ENCODE measurements around the gene NAP1L1.

NAP1L1 gene

DNA sequence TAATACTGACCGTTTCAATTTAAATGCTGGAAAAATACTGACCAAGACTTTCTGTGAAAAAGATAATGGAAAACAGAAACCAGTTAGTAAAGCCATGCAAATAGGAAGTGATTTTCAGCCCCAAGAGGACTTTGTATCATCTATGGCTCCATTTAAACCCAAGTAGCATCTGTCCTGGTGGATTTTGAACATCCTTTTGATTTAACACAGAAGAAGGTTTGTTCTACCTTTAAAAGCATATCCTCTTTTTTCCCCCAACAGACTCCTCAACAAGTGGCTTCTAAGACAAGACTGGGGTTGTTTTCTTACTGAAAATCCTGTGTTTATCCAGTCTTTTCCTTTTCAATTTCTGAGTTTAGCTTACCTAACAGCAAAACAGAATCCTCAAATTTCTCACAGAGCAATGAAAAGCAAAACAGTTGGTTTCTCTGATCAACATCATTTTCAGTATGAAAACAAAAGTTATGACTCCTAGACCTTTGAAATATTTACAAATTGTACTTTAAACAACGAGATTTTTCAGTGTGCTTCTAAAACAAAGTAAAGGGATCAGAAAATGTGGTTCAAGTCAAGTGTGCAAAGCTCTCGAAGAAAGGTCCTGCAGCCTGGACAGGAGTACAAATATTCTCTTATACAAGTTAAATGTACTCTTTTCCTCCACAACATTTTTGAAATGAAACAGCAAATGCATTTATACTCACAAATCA lies 55.8 kb downstream of the NAP1L1 start:
- TF ChIP-seq, protein P1, sequence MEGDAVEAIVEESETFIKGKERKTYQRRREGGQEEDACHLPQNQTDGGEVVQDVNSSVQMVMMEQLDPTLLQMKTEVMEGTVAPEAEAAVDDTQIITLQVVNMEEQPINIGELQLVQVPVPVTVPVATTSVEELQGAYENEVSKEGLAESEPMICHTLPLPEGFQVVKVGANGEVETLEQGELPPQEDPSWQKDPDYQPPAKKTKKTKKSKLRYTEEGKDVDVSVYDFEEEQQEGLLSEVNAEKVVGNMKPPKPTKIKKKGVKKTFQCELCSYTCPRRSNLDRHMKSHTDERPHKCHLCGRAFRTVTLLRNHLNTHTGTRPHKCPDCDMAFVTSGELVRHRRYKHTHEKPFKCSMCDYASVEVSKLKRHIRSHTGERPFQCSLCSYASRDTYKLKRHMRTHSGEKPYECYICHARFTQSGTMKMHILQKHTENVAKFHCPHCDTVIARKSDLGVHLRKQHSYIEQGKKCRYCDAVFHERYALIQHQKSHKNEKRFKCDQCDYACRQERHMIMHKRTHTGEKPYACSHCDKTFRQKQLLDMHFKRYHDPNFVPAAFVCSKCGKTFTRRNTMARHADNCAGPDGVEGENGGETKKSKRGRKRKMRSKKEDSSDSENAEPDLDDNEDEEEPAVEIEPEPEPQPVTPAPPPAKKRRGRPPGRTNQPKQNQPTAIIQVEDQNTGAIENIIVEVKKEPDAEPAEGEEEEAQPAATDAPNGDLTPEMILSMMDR (IDR thresholded peaks at IDR 0.05) = no peak
- peak overlapping the region; percentile 78 for H3K4me3 ChIP-seq
- H3K27ac ChIP-seq = peak overlapping the region in 1 of 2 donors; percentile 18
- DNase-seq (ENCODE audit: low spot score) = no peak

DNA sequence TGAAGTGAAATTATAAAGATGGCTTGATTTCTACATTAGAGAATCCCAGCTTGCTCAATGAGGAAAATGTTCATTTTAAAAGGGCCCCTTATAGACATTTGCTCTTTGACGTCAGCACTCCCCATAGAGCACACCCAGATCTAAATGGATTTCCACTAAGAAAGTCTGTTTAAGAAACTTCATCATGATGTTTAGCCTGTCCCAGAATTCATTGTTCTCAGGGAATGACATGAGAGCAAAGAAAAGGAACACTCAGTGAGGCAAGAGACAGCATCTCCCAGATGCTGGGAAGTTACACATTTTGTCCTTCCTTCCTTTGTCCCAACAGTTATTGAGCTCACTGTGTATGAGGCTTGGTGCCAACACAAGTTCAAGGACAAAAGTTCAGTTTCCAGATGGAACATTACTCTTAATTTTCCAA lies 57.8 kb downstream of the NAP1L1 start:
- no peak overlapping the region for H3K27ac ChIP-seq
- no peak overlapping the region for H3K4me3 ChIP-seq
- TF ChIP-seq, protein P1 (IDR thresholded peaks at IDR 0.05) = no peak
- DNase-seq (ENCODE audit: low spot score) = no peak

DNA sequence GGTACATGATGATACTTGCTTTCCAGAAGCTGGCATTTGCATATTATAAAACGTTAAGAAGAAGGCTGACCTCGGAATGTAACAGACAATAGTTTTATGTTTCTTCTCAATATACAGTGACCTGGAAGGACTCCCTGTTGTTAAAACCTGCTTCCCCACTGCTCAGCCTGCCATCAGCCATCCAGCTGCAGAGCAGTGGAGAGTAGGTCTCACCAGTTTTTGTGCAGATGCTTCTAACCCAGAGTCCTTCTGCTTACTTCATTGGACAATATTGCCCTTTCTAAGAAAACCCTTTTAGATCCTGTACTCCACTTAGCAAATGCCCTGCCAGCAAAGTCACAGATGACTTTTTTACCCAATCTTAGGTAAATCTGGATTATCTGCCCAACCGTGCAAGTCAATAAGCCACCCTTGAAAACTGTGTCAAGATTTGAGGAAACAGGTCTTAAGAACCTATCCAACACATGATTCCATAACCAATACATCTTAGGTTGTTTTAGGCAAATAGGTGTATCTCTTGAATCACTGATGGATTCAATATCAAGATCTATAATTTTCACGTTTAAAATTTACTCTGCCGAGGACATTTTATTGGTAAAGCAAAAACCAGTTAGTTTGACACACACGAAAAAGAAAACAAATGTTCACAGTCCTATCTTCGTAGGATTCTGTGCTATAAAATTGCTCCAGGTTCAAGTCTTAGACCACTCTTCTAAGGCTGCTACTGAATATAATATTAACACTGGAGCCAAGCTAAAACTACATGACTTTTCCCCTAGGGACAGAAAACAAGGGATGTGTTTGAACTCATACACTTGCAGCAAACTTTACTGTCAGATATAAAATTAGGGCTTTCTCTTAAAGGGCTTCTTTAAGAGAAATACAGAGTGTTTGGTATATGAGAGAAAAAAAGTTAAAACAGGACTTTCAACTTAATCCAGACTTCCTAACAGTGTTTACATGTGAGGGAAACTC lies 58.6 kb downstream of the NAP1L1 start:
- TF ChIP-seq, protein P1 (IDR thresholded peaks at IDR 0.05) = no peak
- no peak overlapping the region for H3K27ac ChIP-seq
- DNase-seq (ENCODE audit: low spot score) = no peak
- H3K4me3 ChIP-seq = no peak overlapping the region

DNA sequence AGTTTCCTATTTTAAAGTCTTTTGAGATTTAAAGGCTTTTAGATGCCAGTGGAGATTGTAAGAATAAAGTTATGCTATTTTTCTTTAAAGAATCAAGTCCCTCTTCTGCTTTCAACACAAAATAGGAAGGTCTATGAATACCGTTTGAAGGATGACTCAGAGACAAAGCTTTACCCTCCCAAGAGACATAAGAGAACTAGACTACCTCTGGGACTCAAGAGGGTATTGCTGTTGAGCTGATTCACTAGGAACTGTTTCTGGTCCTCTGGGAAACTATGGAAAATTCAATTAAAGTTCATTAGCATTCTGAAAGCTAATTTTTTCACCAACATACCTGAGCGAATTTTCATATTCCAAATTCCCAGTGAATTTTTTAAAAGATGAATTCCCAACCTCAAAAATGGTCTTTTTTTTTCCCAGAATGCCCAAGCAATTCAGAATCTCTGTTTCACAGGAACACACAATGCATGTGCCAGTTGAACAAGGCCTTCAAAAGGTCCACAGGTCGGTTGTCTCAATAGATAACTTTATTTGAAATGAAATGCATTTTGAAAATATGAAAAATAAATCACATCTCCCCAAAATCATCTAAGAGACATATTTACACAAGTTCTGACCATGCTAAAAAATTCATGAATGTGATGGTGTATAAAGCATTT lies 59.4 kb downstream of the NAP1L1 start:
- Histone ChIP-seq H3K27ac (no peak overlapping the region), H3K4me3 (no peak overlapping the region)
- TF ChIP-seq, protein P1 (IDR thresholded peaks at IDR 0.05) = no peak
- DNase-seq (ENCODE audit: low spot score) = no peak

DNA sequence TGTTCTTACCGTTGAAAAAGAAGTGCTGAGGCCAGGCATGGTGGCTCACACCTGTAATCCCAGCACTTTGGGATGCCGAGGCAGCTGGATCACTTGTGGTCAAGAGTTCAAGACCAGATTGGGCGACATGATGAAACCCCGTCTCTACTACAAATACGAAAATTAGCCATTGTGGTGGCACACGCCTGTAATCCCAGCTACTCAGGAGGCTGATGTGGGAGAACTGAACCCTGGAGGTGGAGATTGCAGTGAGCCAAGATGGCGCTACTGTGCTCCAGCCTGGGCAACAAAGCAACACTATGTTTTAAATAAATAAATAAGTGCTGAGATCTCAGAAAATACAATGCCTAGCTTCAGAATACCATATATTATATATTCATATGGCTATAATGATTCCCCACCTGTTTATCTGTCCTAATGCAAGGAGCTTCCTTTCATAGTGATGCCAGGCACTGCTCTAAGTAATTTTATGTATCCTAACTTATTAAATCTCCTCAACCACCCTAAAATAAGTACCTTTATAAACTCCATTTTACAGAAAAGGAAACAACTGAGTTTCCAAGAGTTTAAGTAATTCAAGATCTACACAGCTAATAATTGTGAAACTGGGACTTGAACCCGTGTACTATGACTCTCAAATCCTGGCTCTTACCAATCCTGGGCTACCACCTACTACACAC lies 60.2 kb downstream of the NAP1L1 start:
- H3K4me3 ChIP-seq = no peak overlapping the region
- TF ChIP-seq, protein P1 (IDR thresholded peaks at IDR 0.05) = no peak
- no peak overlapping the region for H3K27ac ChIP-seq
- DNase-seq (ENCODE audit: low spot score) = no peak

DNA sequence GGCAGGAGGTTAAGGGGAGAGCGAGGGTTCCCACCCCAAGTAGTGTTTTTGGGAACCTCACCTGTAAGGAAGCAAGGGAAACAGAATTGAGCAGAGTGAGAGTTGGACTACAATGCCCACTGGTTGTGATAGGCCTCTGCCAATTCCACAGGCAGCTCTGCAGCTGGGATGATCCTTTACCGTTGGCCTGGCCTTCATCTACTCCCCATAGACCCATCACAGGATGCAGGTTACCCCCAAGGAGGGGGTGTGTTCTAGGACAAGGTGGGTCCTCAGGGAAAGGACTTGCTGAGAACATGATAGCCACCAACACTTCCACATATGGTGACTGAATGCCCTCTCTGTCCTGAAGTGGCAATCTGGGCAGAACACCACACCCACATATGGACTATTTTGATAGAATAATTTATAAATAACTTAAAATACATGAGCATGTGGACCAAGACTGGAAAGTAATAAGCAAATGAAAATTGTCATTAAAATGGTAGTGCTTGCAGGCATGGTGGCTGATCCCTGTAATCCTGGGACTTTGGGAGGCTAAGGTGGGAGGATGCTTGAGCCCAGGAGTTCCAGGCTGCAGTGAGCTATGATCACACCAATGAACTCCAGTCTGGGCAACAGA lies 61.3 kb downstream of the NAP1L1 start:
- Histone ChIP-seq H3K4me3 (no peak overlapping the region), H3K27ac (no peak overlapping the region)
- DNase-seq (ENCODE audit: low spot score) = no peak
- TF ChIP-seq, protein P1 (IDR thresholded peaks at IDR 0.05) = no peak
